ENCODE measurements around the gene REST. TPM values are rescaled to one million over a fixed set of nuclear protein-coding genes. Genes with fewer than 3 reads are reported as not detected.

Gene REST
- total RNA-seq, 1 donor from 2014 or later = 86.8 TPM

DNA sequence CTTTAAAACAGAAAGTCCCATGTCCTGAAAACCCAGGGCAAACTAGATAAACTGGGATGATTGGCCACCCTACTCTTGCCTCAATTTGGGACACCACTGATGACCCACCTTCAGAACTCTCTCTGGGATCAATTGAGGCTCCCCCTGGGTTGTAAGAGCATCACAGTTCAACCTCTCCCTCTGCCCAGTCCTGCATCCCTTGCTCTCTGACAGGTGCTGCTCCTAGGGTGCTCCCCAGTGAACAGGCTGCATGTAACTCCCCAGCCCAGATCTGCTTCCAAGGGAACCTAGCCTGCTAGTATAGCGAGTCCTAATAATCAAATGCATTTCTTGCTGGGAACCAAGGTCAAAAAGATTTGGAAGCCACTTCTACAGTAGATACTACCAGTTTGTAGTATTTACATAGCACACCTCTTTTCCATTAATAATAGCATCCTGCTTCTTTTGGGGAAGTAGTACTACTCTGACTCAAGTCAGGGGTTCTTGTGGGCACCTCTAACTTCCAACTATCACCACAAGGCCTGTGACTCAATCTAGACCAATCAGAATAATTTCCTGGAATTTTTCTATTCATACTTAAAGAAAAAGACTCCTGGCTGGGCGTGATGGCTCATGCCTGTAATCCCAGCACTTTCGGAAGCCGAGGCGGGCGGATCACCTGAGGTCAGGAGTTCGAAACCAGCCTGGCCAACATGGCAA is 44.1 kb upstream of the REST start:
- Mint-ChIP-seq H3K27me3 (ENCODE audit: low read depth) (no peaks in the 10 kb centered on the region), H3K27ac (no peak overlapping the region), H3K4me3 (no peak overlapping the region), H3K9me3 (no peaks in the 10 kb centered on the region), H3K4me1 (peaks cover 7% of the 10 kb centered on the region), H3K36me3 (no peaks in the 10 kb centered on the region)
- DNase-seq (ENCODE audit: low spot score in 2 of 2, unreplicated experiment in 2 of 2) = no peak
- TF ChIP-seq, protein P1, sequence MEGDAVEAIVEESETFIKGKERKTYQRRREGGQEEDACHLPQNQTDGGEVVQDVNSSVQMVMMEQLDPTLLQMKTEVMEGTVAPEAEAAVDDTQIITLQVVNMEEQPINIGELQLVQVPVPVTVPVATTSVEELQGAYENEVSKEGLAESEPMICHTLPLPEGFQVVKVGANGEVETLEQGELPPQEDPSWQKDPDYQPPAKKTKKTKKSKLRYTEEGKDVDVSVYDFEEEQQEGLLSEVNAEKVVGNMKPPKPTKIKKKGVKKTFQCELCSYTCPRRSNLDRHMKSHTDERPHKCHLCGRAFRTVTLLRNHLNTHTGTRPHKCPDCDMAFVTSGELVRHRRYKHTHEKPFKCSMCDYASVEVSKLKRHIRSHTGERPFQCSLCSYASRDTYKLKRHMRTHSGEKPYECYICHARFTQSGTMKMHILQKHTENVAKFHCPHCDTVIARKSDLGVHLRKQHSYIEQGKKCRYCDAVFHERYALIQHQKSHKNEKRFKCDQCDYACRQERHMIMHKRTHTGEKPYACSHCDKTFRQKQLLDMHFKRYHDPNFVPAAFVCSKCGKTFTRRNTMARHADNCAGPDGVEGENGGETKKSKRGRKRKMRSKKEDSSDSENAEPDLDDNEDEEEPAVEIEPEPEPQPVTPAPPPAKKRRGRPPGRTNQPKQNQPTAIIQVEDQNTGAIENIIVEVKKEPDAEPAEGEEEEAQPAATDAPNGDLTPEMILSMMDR (IDR thresholded peaks at IDR 0.05; ENCODE audit: unreplicated experiment) = no peak

DNA sequence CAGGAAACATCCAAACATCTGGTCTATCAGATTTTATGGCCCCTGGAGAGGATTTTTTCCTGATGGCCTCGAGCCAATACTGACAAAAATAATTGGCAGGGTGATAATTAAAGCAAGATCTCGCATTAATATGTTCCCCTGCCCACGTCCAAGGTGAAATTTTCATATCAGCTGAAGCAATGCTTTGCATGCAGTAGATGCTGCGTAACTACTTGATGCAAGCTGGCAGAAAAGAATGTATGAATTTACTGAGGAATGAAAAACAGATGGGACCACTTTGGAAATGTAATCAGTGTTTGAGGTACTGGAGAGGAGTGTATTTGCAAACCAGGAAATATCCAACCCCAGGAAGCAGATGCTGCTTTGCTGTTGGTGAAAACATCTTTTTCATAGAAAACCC is 36.8 kb upstream of the REST start:
- no peaks in the 10 kb centered on the region for H3K36me3 Mint-ChIP-seq
- no peak overlapping the region for H3K4me3 Mint-ChIP-seq
- TF ChIP-seq, protein P1 (IDR thresholded peaks at IDR 0.05; ENCODE audit: unreplicated experiment) = no peak
- H3K4me1 Mint-ChIP-seq = peaks cover 17% of the 10 kb centered on the region
- H3K9me3 Mint-ChIP-seq = no peaks in the 10 kb centered on the region
- H3K27me3 Mint-ChIP-seq (ENCODE audit: low read depth) = no peaks in the 10 kb centered on the region
- peak overlapping the region; percentile 89 for H3K27ac Mint-ChIP-seq
- no peak for DNase-seq (ENCODE audit: low spot score in 2 of 2, unreplicated experiment in 2 of 2)

DNA sequence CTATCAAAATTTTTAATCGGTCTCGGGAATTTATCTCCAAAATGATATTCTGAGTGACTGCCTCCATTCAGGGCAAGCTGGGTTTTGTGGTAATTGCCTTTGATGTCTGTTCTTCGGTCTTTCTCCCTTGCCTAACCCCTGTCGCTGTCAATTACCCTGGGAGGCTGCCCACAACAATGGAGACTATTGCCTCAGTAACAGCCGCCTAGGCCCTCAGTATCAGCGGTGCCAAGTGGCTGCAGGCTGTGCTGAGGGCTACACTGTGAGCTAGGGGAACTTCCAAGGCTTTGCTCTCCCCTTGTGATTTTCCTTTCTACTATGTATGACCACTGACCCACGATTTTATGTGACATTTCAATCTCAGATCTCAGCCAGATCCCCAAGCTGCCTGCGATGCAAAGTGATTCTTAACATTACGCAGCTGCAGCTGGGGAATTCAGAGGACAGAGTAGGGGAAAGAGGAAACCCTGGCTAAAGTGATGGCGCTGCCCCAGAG is 36.3 kb upstream of the REST start:
- Mint-ChIP-seq H3K36me3 (no peaks in the 10 kb centered on the region), H3K9me3 (no peaks in the 10 kb centered on the region), H3K27ac (peak overlapping the region; percentile 89), H3K27me3 (ENCODE audit: low read depth) (no peaks in the 10 kb centered on the region), H3K4me3 (peak overlapping the region; percentile 9), H3K4me1 (peaks cover 17% of the 10 kb centered on the region)
- DNase-seq (ENCODE audit: low spot score in 2 of 2, unreplicated experiment in 2 of 2) = no peak
- TF ChIP-seq, protein P1 (IDR thresholded peaks at IDR 0.05; ENCODE audit: unreplicated experiment) = no peak

DNA sequence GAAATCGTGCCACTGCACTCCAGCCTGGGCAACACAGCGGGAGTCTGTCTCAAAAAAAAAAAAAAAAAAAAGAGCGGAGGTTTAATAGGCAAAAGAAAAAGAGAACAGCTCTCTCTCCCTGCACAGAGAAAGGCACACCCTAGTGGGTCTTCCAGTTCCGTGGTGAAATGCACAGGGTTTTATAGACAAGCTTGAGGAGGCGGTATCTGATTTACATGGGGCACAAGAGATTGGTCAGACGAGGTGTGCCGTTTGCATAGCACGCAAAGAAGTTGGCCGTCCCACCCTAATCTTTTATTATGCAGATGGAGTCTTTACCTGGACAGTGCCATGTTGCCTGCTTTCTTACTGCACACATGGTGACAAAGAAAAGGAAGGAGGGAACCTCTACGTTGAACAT is 33.5 kb upstream of the REST start:
- Mint-ChIP-seq H3K27me3 (ENCODE audit: low read depth) (no peaks in the 10 kb centered on the region), H3K4me1 (peaks cover 17% of the 10 kb centered on the region), H3K27ac (no peak overlapping the region), H3K9me3 (no peaks in the 10 kb centered on the region), H3K4me3 (no peak overlapping the region), H3K36me3 (no peaks in the 10 kb centered on the region)
- DNase-seq (ENCODE audit: low spot score in 2 of 2, unreplicated experiment in 2 of 2) = no peak
- TF ChIP-seq, protein P1 (IDR thresholded peaks at IDR 0.05; ENCODE audit: unreplicated experiment) = no peak

DNA sequence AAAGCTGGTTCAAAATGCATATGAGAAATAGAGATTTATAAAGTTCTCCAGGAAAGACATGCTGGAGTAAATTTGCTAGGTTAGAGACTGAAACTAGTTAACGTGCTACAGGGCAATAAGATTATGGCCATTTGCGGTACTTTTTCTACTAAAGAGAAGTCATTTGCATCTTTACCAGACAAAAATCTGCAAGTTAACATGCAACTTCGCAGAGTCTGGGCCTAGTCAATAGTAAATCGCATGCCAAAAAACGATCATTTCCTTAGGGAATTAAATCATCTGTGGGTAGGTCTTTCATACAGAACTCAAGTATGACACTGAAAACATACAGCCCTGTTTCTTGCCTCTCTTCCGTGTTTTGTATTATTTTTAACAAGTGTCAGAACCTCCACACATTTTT is 32.8 kb upstream of the REST start:
- Mint-ChIP-seq H3K9me3 (no peaks in the 10 kb centered on the region), H3K4me1 (peaks cover 17% of the 10 kb centered on the region), H3K36me3 (no peaks in the 10 kb centered on the region), H3K27me3 (ENCODE audit: low read depth) (no peaks in the 10 kb centered on the region), H3K27ac (peak overlapping the region; percentile 31), H3K4me3 (no peak overlapping the region)
- TF ChIP-seq, protein P1 (IDR thresholded peaks at IDR 0.05; ENCODE audit: unreplicated experiment) = no peak
- no peak for DNase-seq (ENCODE audit: low spot score in 2 of 2, unreplicated experiment in 2 of 2)

Data from mesothelial cell of epicardium (in vitro differentiated cells).